Measurements from ENCODE around the gene DAPK2.
"Not testable (repeated sequence)": the region's sequence is repeated elsewhere in the genome, so short reads cannot be mapped to it uniquely, and the experiment has no call there.

DAPK2 gene

GRCh38 chr15:64046421-64047153 is at the start of gene DAPK2:
Gene DAPK2, minus strand, starts transcription at chr15:64046485. Its CDS starts 6,224 bp downstream, at chr15:64040261.
- DNase-seq = no peak

GRCh38 chr15:64095431-64095794 is 49.1 kb upstream of the DAPK2 start:
- DNase-seq = no peak

GRCh38 chr15:64093627-64094417 is 47.5 kb upstream of the DAPK2 start, which contains the start of gene CIAO2A:
Gene CIAO2A, minus strand, starts transcription at chr15:64093838. Its CDS starts 70 bp downstream, at chr15:64093768.
- DNase-seq = peak; percentile 87

- DNase-seq = no peak
Measured at GRCh38 chr15:64092864-64093626, 46.8 kb upstream of the DAPK2 start.

- no peak for DNase-seq
Measured at GRCh38 chr15:64092075-64092820, 46.0 kb upstream of the DAPK2 start.

- DNase-seq = no peak
Measured at GRCh38 chr15:64090527-64090926, 44.2 kb upstream of the DAPK2 start.

GRCh38 chr15:64089543-64090280 is 43.4 kb upstream of the DAPK2 start:
- no peak for DNase-seq

GRCh38 chr15:64082757-64083156 is 36.5 kb upstream of the DAPK2 start:
- DNase-seq = no peak

- not testable (repeated sequence) for DNase-seq
Measured at GRCh38 chr15:64073496-64073895, 27.2 kb upstream of the DAPK2 start.

- no peak for DNase-seq
Measured at GRCh38 chr15:64072812-64073211, 26.5 kb upstream of the DAPK2 start.

- no peak for DNase-seq
Measured at GRCh38 chr15:64071931-64072765, 25.9 kb upstream of the DAPK2 start.

GRCh38 chr15:64070965-64071851 is 24.9 kb upstream of the DAPK2 start:
- DNase-seq = no peak

GRCh38 chr15:64070106-64070505 is 23.8 kb upstream of the DAPK2 start:
- DNase-seq = no peak

GRCh38 chr15:64068133-64068532 is 21.8 kb upstream of the DAPK2 start:
- no peak for DNase-seq

- no peak for DNase-seq
Measured at GRCh38 chr15:64067564-64068030, 21.3 kb upstream of the DAPK2 start.

- DNase-seq = no peak
Measured at GRCh38 chr15:64066451-64066850, 20.2 kb upstream of the DAPK2 start.

GRCh38 chr15:64060716-64061115 is 14.4 kb upstream of the DAPK2 start:
- no peak for DNase-seq

- not testable (repeated sequence) for DNase-seq
Measured at GRCh38 chr15:64059104-64059503, 12.8 kb upstream of the DAPK2 start.

- no peak for DNase-seq
Measured at GRCh38 chr15:64058279-64058678, 12.0 kb upstream of the DAPK2 start.

- not testable (repeated sequence) for DNase-seq
Measured at GRCh38 chr15:64053674-64054073, 7.4 kb upstream of the DAPK2 start.

Measured in NCI-H2081 treated with DMSO at 0.1 percent for 48 hours (cell line).